NCI-H2196 (cell line): ENCODE measurements around the gene MIAT.

Experiments
- DNase-seq: peaks from one replicate; lab custom pipeline; 2025; ENCODE audit not compliant: unreplicated experiment; lab: John Stamatoyannopoulos, UW

Gene MIAT

DNA sequence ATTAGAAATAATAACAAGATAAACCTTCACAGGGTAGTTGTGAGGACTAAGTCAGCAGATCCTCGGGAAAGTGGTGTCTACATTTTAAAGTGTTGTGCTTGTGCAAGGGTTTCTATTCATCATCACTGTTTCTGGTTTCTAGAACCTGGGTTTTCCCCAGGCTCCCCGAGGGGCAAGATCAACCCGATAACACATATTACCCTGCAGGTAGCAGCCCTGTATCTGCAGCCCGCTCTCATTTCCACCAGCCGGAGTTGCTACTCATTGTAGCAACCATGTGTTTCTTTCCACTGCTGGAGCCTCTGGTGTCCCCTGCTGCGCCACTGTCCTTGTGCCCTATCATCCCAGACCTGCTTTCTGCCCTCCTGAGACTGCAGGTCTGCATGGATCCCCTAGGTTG lies 67.0 kb downstream of the MIAT start:
- no peak for DNase-seq

- no peak for DNase-seq
Measured at GRCh38 chr22:26725012-26725676, 67.8 kb downstream of the MIAT start.
